IPS-18c (cell line): Measurements from ENCODE around the gene RAD9A.
A peak's percentile ranks its signal among the peaks of the same experiment; 100 is the strongest.

Experiments used
- H3K4me3 ChIP-seq: 2 replicates; pipeline ENCODE4 v1.7.0; 2013; ENCODE audit warnings: low read depth, mild to moderate bottlenecking, low read length, moderate library complexity; ENCODE audit not compliant: insufficient read depth
- H3K9me3 ChIP-seq: one replicate; pipeline ENCODE4 v1.6.1; 2013; ENCODE audit warnings: mild to moderate bottlenecking, low read length, moderate library complexity; ENCODE audit not compliant: control insufficient read depth, insufficient read depth

RAD9A gene

GRCh38 chr11:67391304-67392182, at the start of gene RAD9A:
RAD9A (plus strand) TSS chr11:67391986; CDS start chr11:67392045, 59 bp downstream.
- Histone ChIP-seq H3K4me3 (peak within 1 kb of the TSS; percentile 80), H3K9me3 (no peaks in the 10 kb centered on the region)

GRCh38 chr11:67344264-67344663, 47.5 kb upstream of the RAD9A start:
- H3K9me3 ChIP-seq: no peaks in the 10 kb centered on the region
- H3K4me3 ChIP-seq: no peak overlapping the region

GRCh38 chr11:67345247-67345919, 46.4 kb upstream of the RAD9A start:
- H3K4me3 ChIP-seq: no peak overlapping the region

GRCh38 chr11:67345920-67346819, 45.6 kb upstream of the RAD9A start:
- no peaks in the 10 kb centered on the region for H3K9me3 ChIP-seq
- H3K4me3 ChIP-seq: no peak overlapping the region

More at GRCh38 chr11:67345247-67345919, 46.4 kb upstream of the RAD9A start:
- H3K9me3 ChIP-seq: no peaks in the 10 kb centered on the region

- H3K9me3 ChIP-seq: no peaks in the 10 kb centered on the region
- no peak overlapping the region for H3K4me3 ChIP-seq
These were observed 43.6 kb upstream of the RAD9A start for GRCh38 chr11:67347964-67348749.

GRCh38 chr11:67349036-67349435, 42.8 kb upstream of the RAD9A start:
- Histone ChIP-seq H3K9me3 (no peaks in the 10 kb centered on the region), H3K4me3 (no peak overlapping the region)

- H3K4me3 ChIP-seq: no peak overlapping the region
These were observed 42.3 kb upstream of the RAD9A start for GRCh38 chr11:67349457-67349856.

GRCh38 chr11:67349928-67350465, 41.8 kb upstream of the RAD9A start:
- Histone ChIP-seq H3K9me3 (no peaks in the 10 kb centered on the region), H3K4me3 (no peak overlapping the region)

More at GRCh38 chr11:67349457-67349856, 42.3 kb upstream of the RAD9A start:
- no peaks in the 10 kb centered on the region for H3K9me3 ChIP-seq

GRCh38 chr11:67351275-67352005, 40.3 kb upstream of the RAD9A start:
- Histone ChIP-seq H3K4me3 (no peak overlapping the region), H3K9me3 (no peaks in the 10 kb centered on the region)

GRCh38 chr11:67352546-67353316, 39.1 kb upstream of the RAD9A start:
- Histone ChIP-seq H3K4me3 (peak overlapping the region; percentile 68), H3K9me3 (no peaks in the 10 kb centered on the region)

GRCh38 chr11:67353317-67354074, 38.3 kb upstream of the RAD9A start, which contains the start of gene POLD4:
POLD4 (minus strand) TSS chr11:67353546; CDS start chr11:67353399, 147 bp downstream.
- no peaks in the 10 kb centered on the region for H3K9me3 ChIP-seq
- peak within 1 kb of the TSS; percentile 68 for H3K4me3 ChIP-seq

- Histone ChIP-seq H3K4me3 (peak overlapping the region; percentile 68), H3K9me3 (no peaks in the 10 kb centered on the region)
These were observed 37.4 kb upstream of the RAD9A start for GRCh38 chr11:67354075-67355022.

- Histone ChIP-seq H3K9me3 (no peaks in the 10 kb centered on the region), H3K4me3 (no peak overlapping the region)
These were observed 36.6 kb upstream of the RAD9A start for GRCh38 chr11:67355023-67355793.
